GM08714 (cell line): ENCODE measurements around the gene IFTAP.

ENCODE experiments used
- H3K4me3 ChIP-seq: fragments of 200-500 bp; sonication (Bioruptor generic); 2 replicates; pipeline ENCODE4 v1.5.1; 2014; ENCODE audit warnings: mild to moderate bottlenecking, low read length, inconsistent platforms
- ZNF274 ChIP-seq: IDR thresholded peaks from 2 replicates; pipeline ENCODE4 v1.6.1; 2012; ENCODE audit warnings: mild to moderate bottlenecking, low read depth, low read length

The IFTAP gene

DNA sequence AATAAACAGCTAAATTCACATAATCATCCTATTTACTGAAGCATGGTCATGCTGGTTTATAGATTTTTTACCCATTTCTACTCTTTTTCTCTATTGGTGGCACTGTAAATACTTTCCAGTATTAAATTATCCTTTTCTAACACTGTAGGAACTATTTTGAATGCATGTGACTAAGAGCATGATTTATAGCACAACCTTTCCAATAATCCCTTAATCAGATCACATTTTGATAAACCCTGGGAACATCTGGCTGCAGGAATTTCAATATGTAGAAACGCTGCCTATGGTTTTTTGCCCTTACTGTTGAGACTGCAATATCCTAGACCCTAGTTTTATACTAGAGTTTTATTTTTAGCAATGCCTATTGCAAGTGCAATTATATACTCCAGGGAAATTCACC, 15.8 kb upstream of the IFTAP start:
- no peak overlapping the region for H3K4me3 ChIP-seq
- TF ChIP-seq ZNF274: no peak

DNA sequence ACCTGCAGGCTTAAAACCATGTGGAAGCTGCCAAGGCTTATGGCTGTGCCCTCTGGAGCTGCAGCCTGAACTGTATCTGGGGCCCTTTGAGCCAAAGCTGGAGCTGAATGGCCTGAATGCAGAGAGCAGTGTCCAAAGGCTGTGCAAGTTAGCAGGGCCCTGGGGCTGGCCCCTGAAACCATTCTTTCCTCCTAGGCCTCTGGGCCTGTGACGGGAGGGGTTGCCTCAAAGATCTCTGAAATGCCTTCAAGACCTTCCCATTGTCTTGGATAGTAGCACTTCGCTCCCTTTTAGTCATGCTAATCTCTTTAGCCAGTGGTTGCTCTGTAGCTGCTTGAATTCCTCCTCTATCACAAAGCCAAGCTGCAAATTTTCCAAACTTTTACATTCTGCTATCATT, 12.8 kb upstream of the IFTAP start:
- no peak overlapping the region for H3K4me3 ChIP-seq
- no peak for TF ChIP-seq ZNF274

DNA sequence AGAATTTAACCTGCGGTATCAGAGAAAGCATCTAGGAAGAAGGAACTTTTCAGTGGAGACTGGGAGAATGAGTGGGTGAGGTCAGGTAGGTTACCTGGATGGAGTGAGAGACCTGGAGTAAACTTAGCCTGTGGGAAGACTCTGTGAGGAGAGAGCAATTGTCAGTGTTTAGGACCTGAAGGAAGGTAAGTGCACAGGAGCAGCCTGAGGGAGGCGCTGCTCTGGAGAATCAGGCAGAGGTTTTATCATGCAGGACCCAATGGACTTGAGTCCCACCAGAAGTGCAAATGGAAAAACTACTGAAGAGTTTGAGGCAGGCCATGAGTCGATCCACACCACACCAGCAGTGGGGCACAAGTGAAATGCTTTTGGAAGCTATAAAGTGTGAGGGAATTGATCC, 10.6 kb upstream of the IFTAP start:
- no peak overlapping the region for H3K4me3 ChIP-seq
- no peak for TF ChIP-seq ZNF274

DNA sequence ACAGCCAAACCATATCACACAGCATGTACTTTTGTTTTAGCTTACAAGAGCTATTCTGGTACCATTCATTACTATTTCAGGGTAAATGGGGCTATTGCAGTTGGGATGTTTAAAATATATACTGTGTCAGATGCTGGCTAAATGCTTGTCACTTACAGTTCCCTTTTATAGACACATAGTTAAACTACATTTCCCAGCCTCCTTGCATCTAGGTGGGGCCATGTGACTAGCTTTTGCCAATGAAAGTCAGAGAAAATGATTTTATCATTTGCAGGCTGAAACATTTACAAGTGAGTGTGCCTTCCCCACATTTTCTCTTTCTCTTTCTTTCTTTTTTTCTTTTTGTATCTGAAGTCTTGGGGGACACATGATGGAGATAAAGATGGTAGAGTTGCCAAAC, 7.8 kb upstream of the IFTAP start:
- TF ChIP-seq ZNF274: no peak
- no peak overlapping the region for H3K4me3 ChIP-seq

DNA sequence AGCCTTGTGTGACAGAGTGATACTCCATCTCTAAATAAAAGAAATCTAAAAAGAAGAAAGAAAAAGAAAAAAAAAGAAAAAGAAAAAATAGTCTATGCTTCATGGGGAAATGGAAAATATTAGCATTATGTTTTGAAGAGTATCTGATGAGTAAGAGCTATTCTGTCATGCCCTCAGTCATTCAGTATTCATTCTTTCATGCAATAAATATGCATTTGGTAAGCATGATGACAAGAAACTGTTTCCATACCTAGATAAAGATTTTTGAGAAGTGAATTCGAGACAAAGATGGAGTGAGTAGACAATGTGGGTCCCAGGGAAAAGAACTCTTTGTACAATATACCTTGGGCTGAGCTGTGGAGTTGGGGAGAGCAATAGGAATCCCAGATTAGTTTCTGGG, 6.2 kb upstream of the IFTAP start:
- TF ChIP-seq ZNF274: no peak
- H3K4me3 ChIP-seq: no peak overlapping the region

DNA sequence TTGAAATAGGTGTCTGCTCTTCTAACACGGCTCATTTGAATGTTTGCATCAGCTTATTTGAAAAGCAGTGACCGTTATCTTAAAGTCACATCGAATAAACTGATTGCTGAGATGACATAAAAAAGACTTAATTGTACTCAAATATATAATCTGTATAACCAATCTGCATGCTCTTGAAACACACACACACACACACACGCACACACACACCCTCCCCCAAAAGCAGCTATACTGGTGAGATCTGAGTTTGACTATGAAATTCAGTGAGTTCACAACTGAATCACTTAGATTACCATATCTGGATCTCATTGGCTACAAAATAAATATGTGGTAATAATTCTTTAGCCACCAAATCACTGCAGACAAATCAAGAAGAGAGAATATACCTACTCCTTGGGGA, 3.8 kb upstream of the IFTAP start:
- H3K4me3 ChIP-seq: no peak overlapping the region
- TF ChIP-seq ZNF274: no peak

DNA sequence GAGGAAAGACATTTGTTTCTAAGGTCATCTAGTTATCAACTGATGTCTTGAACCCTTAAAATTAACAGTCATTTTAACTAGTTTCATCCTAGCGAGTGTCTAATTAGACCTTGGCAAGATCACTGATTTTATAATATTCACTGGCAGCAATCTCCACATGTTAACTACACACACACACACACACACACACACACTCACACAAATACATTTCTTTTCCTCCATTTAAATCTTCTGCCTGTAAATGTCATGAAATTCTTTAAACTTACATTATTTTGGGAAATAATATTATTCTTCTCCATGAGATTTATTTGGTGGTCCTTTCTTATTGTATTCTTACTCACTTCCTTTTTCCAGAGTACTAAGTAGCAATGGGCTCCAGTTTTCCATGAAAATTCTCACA, 2.9 kb upstream of the IFTAP start:
- TF ChIP-seq ZNF274: no peak
- H3K4me3 ChIP-seq: no peak overlapping the region

DNA sequence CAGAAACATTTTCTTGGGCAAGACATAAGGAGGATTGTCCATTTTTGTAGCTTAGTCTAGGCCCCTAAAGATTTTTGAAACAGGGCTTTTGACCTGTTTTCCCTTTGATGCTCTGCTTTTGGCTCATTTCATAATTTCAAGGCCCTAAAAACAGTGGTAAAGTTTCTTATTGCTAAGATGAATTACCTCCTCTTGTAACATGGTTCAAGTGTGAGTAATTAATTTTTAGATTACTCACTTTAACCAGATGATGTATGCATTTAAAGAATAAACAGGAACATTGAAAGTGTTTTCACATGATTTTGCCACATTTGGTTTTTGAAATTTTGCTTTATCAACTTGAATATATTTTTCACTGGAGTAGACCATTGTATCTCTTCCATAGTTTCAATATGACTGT, 2.6 kb downstream of the IFTAP start:
- TF ChIP-seq ZNF274: no peak
- no peak overlapping the region for H3K4me3 ChIP-seq

DNA sequence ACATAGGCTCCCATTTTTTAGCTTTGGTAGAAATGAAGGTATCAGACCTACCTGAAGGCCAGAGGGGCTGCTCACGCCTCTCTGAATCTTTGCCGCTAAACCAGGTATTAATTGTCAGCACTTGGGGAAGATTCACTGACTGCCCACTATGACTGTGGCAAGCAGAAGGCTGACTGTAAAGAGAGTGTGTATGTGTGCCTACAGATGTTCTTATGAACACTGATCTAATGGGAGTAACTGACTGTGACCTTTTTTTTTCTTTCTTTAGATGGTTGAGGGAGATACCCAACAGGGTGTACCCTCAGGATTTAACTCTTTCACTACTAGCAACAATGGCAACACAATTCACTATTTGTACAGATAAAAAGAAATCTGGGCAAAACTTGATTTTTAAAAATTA, 3.7 kb downstream of the IFTAP start, which contains the start of gene RAG2:
RAG2 (minus strand) TSS at position 186 of the 400 bp plus-strand sequence. CDS start 4,068 bp downstream, outside the sequence.
- TF ChIP-seq ZNF274: no peak
- no peak within 1 kb of the TSS for H3K4me3 ChIP-seq

DNA sequence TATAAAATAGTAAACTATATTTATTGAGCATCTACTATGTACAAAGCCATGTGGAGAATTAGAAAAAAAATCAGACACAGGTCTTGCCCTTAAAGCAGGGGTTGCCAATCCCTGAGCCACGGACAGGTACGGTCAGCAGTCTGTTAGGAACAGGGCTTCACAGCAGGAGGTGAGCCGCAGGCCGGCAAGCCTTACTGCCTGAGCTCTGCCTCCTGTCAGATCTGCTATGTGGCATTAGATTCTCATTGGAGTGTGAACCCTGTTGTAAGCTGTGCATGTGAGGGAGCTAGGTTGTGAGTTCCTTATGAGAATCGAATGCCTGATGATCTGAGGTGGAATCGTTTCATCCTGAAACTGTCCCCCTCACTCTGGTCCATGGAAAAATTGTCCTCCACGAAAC, 5.9 kb downstream of the IFTAP start:
- H3K4me3 ChIP-seq: no peak overlapping the region
- no peak for TF ChIP-seq ZNF274

DNA sequence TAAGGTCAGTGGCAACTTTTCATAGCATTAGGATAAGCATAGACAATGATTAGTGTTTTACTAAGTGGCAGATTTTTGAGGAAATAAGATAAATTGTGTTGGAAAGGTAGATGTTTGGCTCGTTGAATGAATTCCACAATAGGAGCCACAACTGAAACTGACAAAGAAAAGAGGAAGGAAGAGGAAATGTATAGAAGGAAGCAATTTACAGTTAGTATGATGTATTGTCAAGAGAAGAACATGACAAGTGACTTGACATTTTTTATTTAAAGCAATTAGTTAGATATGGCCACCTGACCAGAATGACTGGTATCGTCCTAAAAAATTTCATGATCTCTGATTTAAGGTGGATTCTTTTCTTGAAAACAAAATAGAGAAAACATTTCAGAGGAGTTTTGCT, 6.9 kb downstream of the IFTAP start:
- TF ChIP-seq ZNF274: no peak
- H3K4me3 ChIP-seq: no peak overlapping the region

DNA sequence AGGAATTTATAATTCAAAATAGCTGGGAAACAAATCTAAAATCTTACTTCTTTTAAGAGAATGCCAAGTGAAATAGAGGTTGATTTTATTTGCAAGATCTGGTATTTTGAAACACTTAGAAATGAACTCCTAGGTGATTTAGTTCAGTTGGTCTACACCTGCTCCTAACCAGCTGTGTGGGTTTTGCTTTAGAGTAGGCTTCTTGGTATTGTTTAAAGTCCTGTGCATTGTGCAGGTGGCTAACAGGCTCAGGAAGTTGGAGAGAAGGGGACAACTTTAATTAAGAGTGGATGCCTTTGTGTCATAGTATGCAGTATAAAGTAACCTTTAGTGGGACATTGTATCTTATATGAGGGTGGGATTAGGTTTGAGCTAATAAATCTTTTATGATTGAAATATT, 7.8 kb downstream of the IFTAP start:
- no peak for TF ChIP-seq ZNF274
- no peak overlapping the region for H3K4me3 ChIP-seq

DNA sequence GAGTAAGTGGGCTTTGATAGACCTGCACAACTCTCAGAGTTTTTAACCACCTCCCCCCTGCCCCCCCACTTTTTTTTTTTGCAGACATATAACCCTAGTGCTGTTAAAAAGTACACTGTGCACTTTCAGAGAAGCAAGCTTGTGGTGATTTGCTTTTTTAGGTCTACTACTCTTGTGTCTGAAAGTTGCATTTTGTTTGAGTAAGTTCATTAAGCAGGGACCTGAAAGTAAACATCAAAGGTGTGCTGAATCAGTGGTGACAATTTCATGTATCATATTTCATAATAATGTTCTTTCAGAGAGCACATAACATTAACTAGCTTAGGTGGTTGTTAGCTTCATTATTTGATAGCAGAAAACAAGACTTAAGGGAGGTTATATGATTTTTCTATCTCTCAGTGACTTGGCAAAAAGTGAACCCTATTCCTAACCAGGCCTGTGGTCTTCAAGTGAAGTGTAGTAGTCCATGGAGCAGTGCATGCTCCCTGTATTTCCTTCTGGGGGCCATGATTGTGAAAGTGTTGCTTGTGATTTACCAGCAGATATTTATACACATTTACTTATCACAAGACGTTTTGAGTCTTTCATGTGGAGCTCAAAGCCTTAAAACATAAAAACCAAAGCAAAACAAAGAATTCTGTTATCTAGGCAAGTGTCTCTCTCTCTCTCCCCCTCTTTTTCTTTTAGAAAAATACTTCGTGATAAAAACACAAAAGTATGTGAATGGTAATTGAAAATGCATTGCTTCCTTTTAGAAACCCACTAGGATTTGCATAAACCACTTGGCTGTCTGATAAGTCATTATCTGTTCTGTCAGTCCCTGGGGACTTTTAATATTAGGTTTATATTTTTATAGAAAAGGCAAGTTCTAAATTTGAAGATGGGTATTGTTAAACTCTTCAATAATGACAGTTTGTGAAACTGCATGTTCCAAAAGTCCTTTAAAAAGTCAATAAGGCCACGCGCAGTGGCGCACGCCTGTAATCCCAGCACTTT, 11.2 kb downstream of the IFTAP start:
- no peak overlapping the region for H3K4me3 ChIP-seq
- TF ChIP-seq ZNF274: no peak

DNA sequence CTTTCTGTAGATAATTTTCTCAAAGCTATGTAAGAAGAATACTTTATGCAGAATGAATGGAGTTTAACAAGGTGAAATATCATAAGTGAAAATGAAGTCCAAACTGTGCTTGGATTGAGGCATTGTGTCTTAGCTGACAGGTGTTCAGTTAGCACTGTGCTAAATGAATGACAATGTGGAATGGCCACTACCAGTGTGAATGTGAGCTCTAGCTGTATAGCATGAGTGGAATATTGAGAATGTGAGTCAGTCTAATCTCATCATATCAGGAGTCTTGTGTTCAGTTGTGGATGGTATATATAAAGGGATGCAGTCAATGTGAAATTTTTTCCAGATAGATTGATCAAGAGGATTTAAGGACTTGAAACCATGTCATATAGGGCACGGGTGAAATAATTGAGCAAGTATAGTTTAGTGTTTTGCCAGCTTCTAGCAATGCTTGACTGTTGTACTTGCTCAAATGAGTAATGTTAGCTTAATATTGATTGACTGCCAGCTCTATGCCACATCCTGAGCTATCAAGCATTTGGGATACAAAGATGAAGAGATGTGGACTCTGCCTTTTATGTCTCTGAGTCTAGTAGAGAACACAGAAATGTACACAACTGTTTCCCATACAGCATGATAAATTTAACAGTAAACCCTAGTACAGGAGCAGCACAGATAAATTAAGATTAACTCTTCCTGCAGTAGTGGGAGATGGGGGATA, 14.3 kb downstream of the IFTAP start:
- H3K4me3 ChIP-seq: no peak overlapping the region
- TF ChIP-seq ZNF274: no peak

DNA sequence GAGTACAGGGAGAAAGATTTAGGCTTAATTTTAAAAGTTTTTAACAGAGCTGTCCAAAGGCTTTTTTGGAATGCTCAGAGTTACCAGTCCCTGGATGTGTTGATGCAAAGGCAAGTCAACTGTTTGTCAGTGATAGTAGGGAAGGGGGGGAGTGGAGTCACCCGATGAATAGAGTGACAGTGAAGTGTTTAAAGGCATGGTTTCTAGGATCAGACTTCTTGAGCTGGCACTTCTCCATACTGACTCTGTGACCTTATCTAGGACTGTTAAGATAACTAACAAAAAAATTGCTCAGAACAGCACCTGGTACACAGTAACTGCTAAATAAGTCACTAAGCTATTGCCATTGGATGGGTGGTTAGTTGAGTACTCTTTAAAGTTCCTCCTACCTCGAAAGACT, 15.1 kb downstream of the IFTAP start:
- H3K4me3 ChIP-seq: no peak overlapping the region
- TF ChIP-seq ZNF274: no peak
